GM18867 (cell line): ENCODE data around the gene KCNJ5.

Source experiments
- ATAC-seq: cut with Tn5 transposase; IDR thresholded peaks from one replicate; pipeline ENCODE4 v1.9.1; 2021; ENCODE audit warnings: mild to moderate bottlenecking, moderate library complexity; ENCODE audit not compliant: unreplicated experiment

KCNJ5 gene

DNA sequence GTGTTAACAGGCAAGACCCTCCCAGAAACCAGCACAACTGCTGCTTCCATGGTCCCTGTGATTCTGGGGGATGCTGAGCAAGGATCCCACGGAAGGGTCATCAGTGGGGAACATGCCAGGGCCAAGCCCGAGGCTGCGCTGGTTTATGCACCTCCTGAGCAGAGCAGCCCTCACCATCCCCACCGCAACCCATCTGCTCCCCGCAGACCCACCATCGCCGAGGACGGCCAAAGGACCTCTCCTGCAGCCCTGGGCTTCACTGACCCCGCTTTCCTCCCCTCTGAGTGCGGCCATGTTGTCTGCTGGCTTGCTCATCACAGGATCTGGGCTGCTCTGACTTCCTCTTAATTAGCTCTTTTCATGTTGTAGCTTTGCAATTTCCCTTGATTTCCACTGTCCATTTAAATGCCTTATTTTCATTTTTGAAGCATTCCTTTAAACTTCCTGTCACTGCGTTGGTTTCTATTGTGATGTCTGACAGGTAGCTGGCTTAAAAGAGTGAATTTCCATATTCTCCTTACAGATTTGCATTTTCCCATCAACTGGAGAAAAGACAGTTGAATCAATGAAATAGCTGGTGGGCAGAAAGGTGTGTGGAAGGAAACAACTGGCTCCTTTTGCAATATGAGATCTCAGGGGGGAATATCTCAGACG is 36.7 kb downstream of the KCNJ5 start:
- ATAC-seq: no peak

DNA sequence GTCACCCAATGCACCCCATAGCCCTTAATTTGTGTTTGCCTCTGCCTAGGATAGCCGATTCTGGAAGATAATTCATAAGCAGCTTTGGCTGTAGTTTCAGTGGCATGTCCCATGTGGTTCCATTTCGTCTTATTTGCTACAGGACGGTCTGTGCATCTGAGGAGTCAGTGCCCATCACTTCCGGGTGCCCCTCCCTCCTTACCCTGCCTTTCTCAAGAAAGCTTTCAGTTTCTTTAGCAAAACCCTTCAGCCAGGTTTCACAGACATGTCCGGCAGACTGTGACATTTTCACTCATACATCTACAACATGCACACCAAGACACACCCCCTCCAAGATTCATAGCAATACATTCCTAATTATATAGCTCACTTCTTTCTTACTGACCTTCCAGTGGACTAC is 37.2 kb downstream of the KCNJ5 start:
- ATAC-seq: peak; percentile 100

GRCh38 chr11:128929468-128929867 is 38.3 kb downstream of the KCNJ5 start:
- ATAC-seq: no peak

GRCh38 chr11:128929991-128930390 is 38.8 kb downstream of the KCNJ5 start:
- ATAC-seq: no peak

DNA sequence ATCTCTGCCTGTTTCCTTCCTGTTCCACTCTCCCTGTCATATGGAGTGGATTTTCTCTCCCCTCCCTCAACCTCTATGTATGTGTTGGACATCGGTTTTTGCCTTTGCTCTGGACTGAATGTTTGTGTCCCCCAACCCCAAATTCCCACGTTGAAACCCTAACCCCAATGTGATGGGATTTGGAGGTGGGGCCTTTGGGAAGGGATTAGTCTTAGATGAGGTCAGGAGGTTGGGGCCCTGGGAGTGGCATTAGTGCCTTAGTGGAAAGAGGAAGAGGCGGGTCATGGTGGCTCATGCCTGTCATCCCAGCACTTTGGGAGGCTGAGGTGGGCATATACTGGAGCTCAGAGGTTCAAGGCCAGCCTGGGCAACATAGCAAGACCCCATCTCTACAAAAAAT is 39.9 kb downstream of the KCNJ5 start:
- no peak for ATAC-seq

- no peak for ATAC-seq
Measured at GRCh38 chr11:128931668-128932067, 40.5 kb downstream of the KCNJ5 start.

DNA sequence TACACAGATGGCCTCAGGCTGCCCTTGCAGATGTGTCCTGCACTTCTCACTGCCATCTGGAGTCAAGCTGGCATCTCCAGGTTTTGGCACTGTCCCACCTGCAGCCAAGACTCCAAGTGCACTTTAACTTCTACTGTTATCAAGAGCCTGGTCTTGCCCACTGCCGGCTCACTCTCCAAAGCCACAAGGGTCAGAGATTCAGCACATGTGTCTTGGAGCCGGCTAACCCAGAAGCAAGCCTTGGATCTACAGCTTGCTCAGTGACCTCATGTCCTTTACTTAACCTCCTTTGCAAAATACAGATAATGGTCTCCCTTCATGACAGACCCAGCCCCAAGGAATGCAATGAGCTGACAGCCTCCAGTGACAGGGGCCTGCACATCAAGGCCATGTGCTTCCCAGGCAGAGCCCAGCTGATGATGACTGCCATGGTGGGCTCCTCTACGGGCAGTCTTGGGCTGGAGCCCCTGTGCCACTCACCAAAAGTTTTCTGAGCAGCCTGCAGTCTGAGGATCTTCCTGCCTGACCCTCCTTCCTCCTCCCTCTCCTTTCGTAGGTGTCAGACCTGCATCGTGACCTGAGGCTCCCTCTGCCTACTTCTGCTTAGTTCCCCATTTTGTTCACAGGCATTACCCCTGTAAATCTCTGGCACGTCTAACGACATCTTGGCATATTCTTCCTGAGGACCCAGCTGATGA is 42.5 kb downstream of the KCNJ5 start:
- no peak for ATAC-seq

DNA sequence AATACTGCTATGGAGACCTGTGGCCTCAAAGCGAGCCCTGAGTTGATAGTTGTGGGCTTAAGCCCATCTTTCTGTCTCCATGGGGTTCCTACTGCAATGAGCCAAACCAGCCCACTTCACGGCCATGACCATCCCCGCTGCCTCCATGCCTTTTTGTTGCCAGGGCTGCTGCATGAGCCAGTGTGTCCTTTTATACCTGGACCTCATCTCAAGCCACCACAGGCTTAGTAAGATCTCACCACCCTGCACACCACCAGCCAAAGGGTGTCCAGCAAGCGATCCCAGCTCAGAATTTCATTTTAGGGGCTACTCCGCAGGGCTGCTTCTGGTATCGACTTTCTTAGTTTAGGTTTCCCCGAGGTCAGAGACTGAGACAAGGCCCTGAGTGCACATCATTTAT is 43.2 kb downstream of the KCNJ5 start:
- ATAC-seq: no peak

- ATAC-seq: no peak
Measured at GRCh38 chr11:128934926-128935325, 43.8 kb downstream of the KCNJ5 start.

DNA sequence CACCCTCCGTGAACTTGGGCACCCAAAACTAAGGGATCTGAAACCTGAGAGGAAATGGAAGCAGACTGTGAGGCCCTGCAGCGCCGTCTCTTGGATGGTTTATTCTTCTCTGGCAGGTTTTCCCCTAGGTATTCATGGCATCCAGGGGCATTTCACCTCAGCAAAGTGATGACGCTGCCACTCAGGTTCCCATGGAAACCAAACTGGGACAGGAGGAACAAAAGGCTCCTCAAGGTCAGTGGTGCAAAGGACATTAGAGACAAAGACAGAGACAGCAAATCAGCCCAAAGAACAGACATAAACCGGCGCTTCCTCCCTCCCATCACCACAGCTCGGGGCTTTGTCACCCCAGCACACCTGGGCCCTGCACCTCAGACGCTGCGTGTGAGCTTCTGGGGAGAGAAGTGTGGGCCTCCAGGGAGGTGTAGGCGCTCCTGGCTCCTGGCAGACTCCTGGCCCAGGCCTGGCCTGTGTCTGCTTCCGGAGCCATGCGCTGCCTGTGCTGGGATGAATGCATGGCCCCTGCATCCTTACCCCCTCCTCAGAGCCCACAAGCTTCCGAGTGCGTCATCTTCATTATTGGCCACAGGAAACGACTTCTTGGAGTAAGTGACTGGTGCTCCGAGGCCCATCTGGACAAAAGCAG is 45.6 kb downstream of the KCNJ5 start:
- ATAC-seq: no peak

GRCh38 chr11:128937480-128937879 is 46.3 kb downstream of the KCNJ5 start:
- ATAC-seq: no peak

- ATAC-seq: no peak
Measured at GRCh38 chr11:128938156-128938885, 47.2 kb downstream of the KCNJ5 start.

GRCh38 chr11:128939591-128939990 is 48.4 kb downstream of the KCNJ5 start:
- ATAC-seq: no peak

GRCh38 chr11:128940156-128940555 is 49.0 kb downstream of the KCNJ5 start:
- no peak for ATAC-seq

- no peak for ATAC-seq
Measured at GRCh38 chr11:128940603-128941002, 49.4 kb downstream of the KCNJ5 start.

DNA sequence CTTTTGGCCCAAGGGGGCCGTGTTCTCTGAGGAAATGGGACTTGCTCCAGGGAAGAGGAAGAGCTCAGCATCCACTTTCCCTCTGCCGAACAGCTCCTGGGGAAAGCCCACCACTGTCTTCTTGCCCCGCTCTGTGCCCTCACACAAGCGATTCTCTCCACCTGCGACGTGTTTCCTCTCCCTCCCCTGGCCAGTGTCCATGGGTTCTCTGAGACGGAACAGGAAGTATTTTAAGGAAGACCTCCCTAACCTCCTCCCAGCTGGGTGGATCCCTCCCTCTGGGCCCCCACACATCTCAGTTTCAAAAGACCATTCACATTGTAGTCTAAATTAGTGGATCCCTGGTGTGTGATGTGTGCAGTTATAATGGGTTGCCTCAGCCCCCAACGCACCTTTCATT is 50.0 kb downstream of the KCNJ5 start:
- ATAC-seq: no peak

DNA sequence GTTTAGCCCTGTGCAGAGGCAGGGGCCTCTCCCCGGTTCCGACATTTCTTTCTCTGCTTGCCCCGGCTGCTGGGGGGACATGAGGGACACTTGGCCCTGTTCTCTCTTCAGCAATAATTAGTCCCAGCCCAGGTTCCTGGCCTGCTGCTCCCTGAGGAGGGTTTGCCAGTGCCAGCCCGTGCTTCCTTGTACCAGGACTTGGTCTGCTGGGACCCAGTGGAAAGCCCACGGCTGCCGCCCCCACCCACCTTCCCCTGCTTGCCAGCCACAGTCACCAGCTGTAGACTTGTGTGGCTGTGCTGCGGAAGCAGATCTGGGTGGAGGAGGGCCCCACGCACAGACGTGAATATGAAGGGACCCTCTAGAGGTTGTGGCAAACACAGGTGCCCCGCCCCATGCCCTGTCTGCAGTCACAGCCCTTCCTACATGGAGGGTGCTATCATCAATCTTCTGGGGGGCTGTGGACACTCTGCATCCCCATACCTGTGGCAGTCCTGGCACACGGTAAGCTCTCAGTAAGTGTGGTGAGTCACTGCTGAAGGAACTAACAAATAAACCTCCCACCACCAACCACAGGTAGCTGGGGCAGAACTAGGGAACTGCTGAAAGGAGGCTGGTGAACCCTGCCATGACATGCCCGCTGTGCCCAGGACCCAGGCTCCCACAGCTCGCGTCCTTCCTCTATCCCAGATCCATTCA is 50.6 kb downstream of the KCNJ5 start:
- ATAC-seq: no peak

DNA sequence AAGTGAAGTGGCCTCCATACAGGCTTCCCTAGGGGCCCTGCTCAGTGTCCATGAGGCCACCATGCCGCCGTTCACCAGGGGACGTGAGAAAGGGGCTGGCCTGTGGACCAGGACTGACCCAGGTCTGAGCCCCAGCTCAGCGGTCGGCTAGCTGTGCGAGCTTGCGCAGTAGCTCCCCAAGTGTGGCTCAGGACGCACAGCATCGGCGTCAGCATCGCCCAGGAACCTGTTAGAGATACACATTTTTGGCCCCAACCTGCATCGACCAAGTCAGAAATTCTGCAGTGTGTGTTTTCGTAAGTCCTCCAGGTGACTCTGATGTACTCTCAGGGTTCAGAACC is 51.1 kb downstream of the KCNJ5 start:
- no peak for ATAC-seq

- no peak for ATAC-seq
Measured at GRCh38 chr11:128942817-128943427, 51.8 kb downstream of the KCNJ5 start, which contains the start of gene TP53AIP1. Gene TP53AIP1, minus strand, starts transcription at chr11:128942871. Its CDS starts 5,053 bp downstream, at chr11:128937818.

- no peak for ATAC-seq
Measured at GRCh38 chr11:128943428-128943976, 52.3 kb downstream of the KCNJ5 start.
